Keratinocyte (primary cell): Measurements from ENCODE around the gene C17orf75. TPM values are rescaled to one million over a fixed set of nuclear protein-coding genes. Genes with fewer than 3 reads are reported as not detected.

Experiments
- DNase-seq: peaks from one replicate; pipeline ENCODE4 v3.0.0-alpha.2; 2011; ENCODE audit warnings: low read depth, missing footprints, low spot score
- FAIRE-seq: peaks from 2 replicates; lab custom pipeline; 2011; peaks lifted over from hg19 to GRCh38; lab: Jason Lieb, UNC
- H2AFZ ChIP-seq: 2 replicates; pipeline ENCODE4 v1.6.0; 2012; ENCODE audit warnings: low read length, control low read depth, inconsistent platforms; ENCODE audit not compliant: control insufficient read depth
- H3K27ac ChIP-seq: 2 replicates; pipeline ENCODE4 v1.5.1; 2011; ENCODE audit warnings: low read length; ENCODE audit not compliant: control insufficient read depth, insufficient read depth
- H3K27me3 ChIP-seq: 3 replicates; pipeline ENCODE4 v1.6.0; 2011; ENCODE audit warnings: low read length; ENCODE audit not compliant: control insufficient read depth, insufficient read depth; ENCODE audit errors: extremely low read depth
- H3K36me3 ChIP-seq, 2 experiments: 2 replicates in 1 of 2; 3 replicates in 1 of 2; pipeline ENCODE4 v1.5.1; 2011; ENCODE audit warnings: low read length in 2 of 2, mild to moderate bottlenecking in 1 of 2; ENCODE audit not compliant: control insufficient read depth in 2 of 2, insufficient read depth in 2 of 2; ENCODE audit errors: extremely low read depth in 1 of 2
- H3K4me1 ChIP-seq: 3 replicates; pipeline ENCODE4 v1.5.1; 2011; ENCODE audit warnings: low read length; ENCODE audit not compliant: control insufficient read depth, insufficient read depth; ENCODE audit errors: extremely low read depth
- H3K4me2 ChIP-seq: 3 replicates; pipeline ENCODE4 v1.6.0; 2011; ENCODE audit warnings: low read depth, low read length; ENCODE audit not compliant: control insufficient read depth, insufficient read depth; ENCODE audit errors: extremely low read depth
- H3K4me3 ChIP-seq, 3 experiments: fragments of 200-600 bp in 1 of 3; sonication (generic) in 1 of 3; 2 replicates in 2 of 3; 3 replicates in 1 of 3; pipeline ENCODE4 v1.5.1; 2011 to 2016; ENCODE audit warnings: low read length in 3 of 3, mild to moderate bottlenecking in 3 of 3, control low read depth in 2 of 3, inconsistent platforms in 1 of 3, low read depth in 1 of 3, mixed read lengths in 1 of 3, mixed run types in 1 of 3, moderate library complexity in 1 of 3; ENCODE audit not compliant: control insufficient read depth in 2 of 3, insufficient read depth in 2 of 3; ENCODE audit errors: extremely low read depth in 1 of 3
- H3K79me2 ChIP-seq: 2 replicates; pipeline ENCODE4 v1.6.0; 2012; ENCODE audit warnings: low read length; ENCODE audit not compliant: control insufficient read depth, insufficient read depth
- H3K9ac ChIP-seq: 3 replicates; pipeline ENCODE4 v1.6.0; 2011; ENCODE audit warnings: low read length; ENCODE audit not compliant: control insufficient read depth, insufficient read depth; ENCODE audit errors: extremely low read depth
- H3K9me1 ChIP-seq: 3 replicates; pipeline ENCODE4 v1.6.0; 2011; ENCODE audit warnings: low read length; ENCODE audit not compliant: control insufficient read depth, insufficient read depth; ENCODE audit errors: extremely low read depth
- H3K9me3 ChIP-seq: 2 replicates; pipeline ENCODE4 v1.5.1; 2012; ENCODE audit warnings: low read depth, low read length; ENCODE audit not compliant: control insufficient read depth
- H4K20me1 ChIP-seq: 3 replicates; pipeline ENCODE4 v1.6.0; 2011; ENCODE audit warnings: low read length; ENCODE audit not compliant: control insufficient read depth, insufficient read depth; ENCODE audit errors: extremely low read depth
- EZH2 ChIP-seq: IDR thresholded peaks from one replicate; pipeline ENCODE4 v1.6.1; 2012; ENCODE audit warnings: inconsistent platforms, mild to moderate bottlenecking, low read length, moderate library complexity
- dilution Hi-C: fragments of 300-500 bp; cut with MboI; formaldehyde crosslinking; loops from one replicate; pipeline ENCODE4 v1.7.0; 2020; ENCODE audit warnings: low sequenced_read_pairs; ENCODE audit not compliant: extremely low pct_ligation_motif_present
- polyA plus RNA-seq, 5 experiments: library from polyadenylated mRNA; depleted of rRNA in 3 of 5; stranded (reverse) in 3 of 5; stranded (forward) in 1 of 5; unstranded in 1 of 5; fragments of >200 nt; gene quantifications; 1 replicate in 1 of 5; 2 replicates in 3 of 5; 3 replicates in 1 of 5; pipeline versions ENCODE4 v1.2.1 to v1.2.3, GENCODE V29; 2011 to 2012; ENCODE audit warnings: missing spikeins in 2 of 5, low read depth in 1 of 5, low replicate concordance in 1 of 5
- TF ChIP-seq, protein P1 (sequence below), 3 experiments: IDR thresholded peaks in 1 of 3; conservative IDR thresholded peaks in 1 of 3; optimal IDR thresholded peaks in 1 of 3; 2 replicates in 2 of 3; 3 replicates in 1 of 3; pipeline versions ENCODE3 to v1.5.1; 2011; ENCODE audit warnings: low read length in 3 of 3, mild to moderate bottlenecking in 3 of 3, moderate library complexity in 2 of 3, control low read depth in 1 of 3, inconsistent platforms in 1 of 3; ENCODE audit not compliant: insufficient read depth in 2 of 3; ENCODE audit errors: extremely low read depth in 1 of 3

Gene C17orf75
- polyA plus RNA-seq, 1 donor (not counting 4 experiments of a cell fraction or from before 2014, with no cell fraction given) = 18.7 TPM

DNA sequence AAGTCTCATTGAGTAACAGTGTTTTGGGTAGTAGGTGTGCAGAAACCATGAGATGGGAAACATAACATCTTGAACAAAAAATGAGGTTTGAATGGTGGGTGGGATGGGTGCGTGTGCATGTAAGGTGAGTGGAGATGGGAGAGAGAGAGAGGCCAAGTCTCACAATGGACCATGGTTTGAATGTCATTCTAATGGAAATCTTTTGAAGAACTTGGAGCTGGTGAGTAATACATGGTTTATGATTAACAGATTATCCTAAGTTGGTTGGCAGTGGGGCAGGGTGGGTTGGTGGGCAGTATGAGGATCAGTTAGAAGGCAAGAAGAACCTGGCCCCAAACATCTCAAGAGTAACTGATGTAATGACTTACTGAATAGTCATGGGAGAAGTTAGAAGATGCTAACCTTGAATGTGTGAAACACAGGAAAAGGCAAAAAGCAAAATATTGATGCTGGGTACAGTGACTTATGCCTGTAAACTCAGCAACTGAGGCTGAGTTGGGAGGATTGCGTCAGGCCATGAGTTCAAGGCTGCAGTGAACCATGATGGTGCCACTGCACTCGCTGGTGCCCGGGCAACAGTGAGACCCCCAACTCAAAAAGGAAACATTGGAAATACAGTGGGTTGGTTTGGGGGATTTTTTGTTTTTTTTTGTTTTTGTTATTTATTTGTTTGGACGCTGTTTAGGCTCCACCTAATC, 40.7 kb upstream of the C17orf75 start:
- Histone ChIP-seq H3K4me1 (peaks cover 3% of the 10 kb centered on the region), H2AFZ (no peak overlapping the region), H3K27ac (no peak overlapping the region), H3K9me1 (no peaks in the 10 kb centered on the region), H3K4me3 (no peak overlapping the region), H3K9ac (no peak overlapping the region), H3K79me2 (peaks cover 2% of the 10 kb centered on the region), H3K4me2 (no peak overlapping the region), H3K36me3 (peaks cover 15 to 27% of the 10 kb centered on the region in 2 experiments), H3K9me3 (no peaks in the 10 kb centered on the region), H4K20me1 (peaks cover 2% of the 10 kb centered on the region), H3K27me3 (no peaks in the 10 kb centered on the region)
- FAIRE-seq (no peak), DNase-seq (no peak)
- dilution Hi-C loops = no loop called here
- TF ChIP-seq EZH2 = no peak
- TF ChIP-seq, protein P1, sequence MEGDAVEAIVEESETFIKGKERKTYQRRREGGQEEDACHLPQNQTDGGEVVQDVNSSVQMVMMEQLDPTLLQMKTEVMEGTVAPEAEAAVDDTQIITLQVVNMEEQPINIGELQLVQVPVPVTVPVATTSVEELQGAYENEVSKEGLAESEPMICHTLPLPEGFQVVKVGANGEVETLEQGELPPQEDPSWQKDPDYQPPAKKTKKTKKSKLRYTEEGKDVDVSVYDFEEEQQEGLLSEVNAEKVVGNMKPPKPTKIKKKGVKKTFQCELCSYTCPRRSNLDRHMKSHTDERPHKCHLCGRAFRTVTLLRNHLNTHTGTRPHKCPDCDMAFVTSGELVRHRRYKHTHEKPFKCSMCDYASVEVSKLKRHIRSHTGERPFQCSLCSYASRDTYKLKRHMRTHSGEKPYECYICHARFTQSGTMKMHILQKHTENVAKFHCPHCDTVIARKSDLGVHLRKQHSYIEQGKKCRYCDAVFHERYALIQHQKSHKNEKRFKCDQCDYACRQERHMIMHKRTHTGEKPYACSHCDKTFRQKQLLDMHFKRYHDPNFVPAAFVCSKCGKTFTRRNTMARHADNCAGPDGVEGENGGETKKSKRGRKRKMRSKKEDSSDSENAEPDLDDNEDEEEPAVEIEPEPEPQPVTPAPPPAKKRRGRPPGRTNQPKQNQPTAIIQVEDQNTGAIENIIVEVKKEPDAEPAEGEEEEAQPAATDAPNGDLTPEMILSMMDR (optimal IDR thresholded peaks at IDR 0.05 in 1 of 3, IDR thresholded peaks at IDR 0.05 in 1 of 3, conservative IDR thresholded peaks at IDR 0.05 in 1 of 3; ENCODE audit: extremely low read depth in 1 of 3, insufficient read depth in 2 of 3, low read length in 3 of 3) = no peak

DNA sequence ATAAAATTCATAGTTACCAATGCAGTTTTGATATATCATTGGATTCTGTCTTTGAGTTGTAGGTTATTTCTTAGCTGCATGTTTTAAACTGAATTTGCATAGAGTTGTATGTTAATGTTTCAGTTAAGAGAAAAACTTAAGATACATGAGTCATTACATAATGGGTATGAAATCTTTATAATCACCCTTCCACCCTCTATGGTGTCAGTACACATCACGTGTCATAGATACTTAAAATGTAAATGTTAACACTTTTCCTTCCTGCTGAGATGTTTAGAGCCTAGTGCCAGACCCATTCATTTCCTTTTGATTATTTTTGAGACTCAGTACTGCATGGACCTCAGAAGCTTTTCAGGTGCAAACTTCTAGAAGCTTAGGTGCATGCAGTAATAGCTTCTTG, 28.5 kb upstream of the C17orf75 start:
- H2AFZ ChIP-seq = no peak overlapping the region
- dilution Hi-C loops = no loop called here
- H4K20me1 ChIP-seq = no peaks in the 10 kb centered on the region
- H3K4me3 ChIP-seq = no peak overlapping the region
- no peak overlapping the region for H3K27ac ChIP-seq
- peaks cover 46% of the 10 kb centered on the region for H3K79me2 ChIP-seq
- H3K4me2 ChIP-seq = no peak overlapping the region
- no peaks in the 10 kb centered on the region for H3K9me1 ChIP-seq
- FAIRE-seq = no peak
- H3K9me3 ChIP-seq = no peaks in the 10 kb centered on the region
- peaks cover 27 to 36% of the 10 kb centered on the region in 2 experiments for H3K36me3 ChIP-seq
- DNase-seq = no peak
- no peak for TF ChIP-seq EZH2
- TF ChIP-seq, protein P1 (optimal IDR thresholded peaks at IDR 0.05 in 1 of 3, IDR thresholded peaks at IDR 0.05 in 1 of 3, conservative IDR thresholded peaks at IDR 0.05 in 1 of 3; ENCODE audit: extremely low read depth in 1 of 3, insufficient read depth in 2 of 3, low read length in 3 of 3) = no peak
- no peaks in the 10 kb centered on the region for H3K4me1 ChIP-seq
- H3K9ac ChIP-seq = no peak overlapping the region
- no peaks in the 10 kb centered on the region for H3K27me3 ChIP-seq
